Progenitor cell of endocrine pancreas (in vitro differentiated cells): ENCODE data around the gene ACAD9. TPM values are rescaled to one million over a fixed set of nuclear protein-coding genes. Genes with fewer than 3 reads are reported as not detected.
"Not testable (repeated sequence)": the region's sequence is repeated elsewhere in the genome, so short reads cannot be mapped to it uniquely, and the experiment has no call there.

Experiments
- DNase-seq: peaks from one replicate; pipeline ENCODE4 v3.0.0; 2021; ENCODE audit warnings: low spot score; ENCODE audit not compliant: unreplicated experiment
- H3K27ac Mint-ChIP-seq: 2 replicates; pipeline ENCODE4 v1.8.0; 2021; ENCODE audit warnings: mild to moderate bottlenecking, moderate library complexity, mixed read lengths
- H3K27me3 Mint-ChIP-seq: 2 replicates; pipeline ENCODE4 v1.8.0; 2021; ENCODE audit warnings: mixed read lengths
- H3K36me3 Mint-ChIP-seq: 2 replicates; pipeline ENCODE4 v1.8.0; 2022; ENCODE audit warnings: mixed read lengths; ENCODE audit not compliant: insufficient read depth
- H3K4me1 Mint-ChIP-seq: 2 replicates; pipeline ENCODE4 v1.8.0; 2021; ENCODE audit warnings: low read depth, mixed read lengths
- H3K4me3 Mint-ChIP-seq: 2 replicates; pipeline ENCODE4 v1.8.0; 2021; ENCODE audit warnings: low read depth, mild to moderate bottlenecking, moderate library complexity, mixed read lengths
- H3K9me3 Mint-ChIP-seq: 2 replicates; pipeline ENCODE4 v1.8.0; 2021; ENCODE audit warnings: low read depth, mixed read lengths
- CTCF ChIP-seq: fragments of 200-600 bp; sonication (generic); IDR thresholded peaks from one replicate; pipeline ENCODE4 v1.5.0; 2021; ENCODE audit warnings: antibody characterized with exemption, mild to moderate bottlenecking; ENCODE audit not compliant: unreplicated experiment
- total RNA-seq: library from RNA; stranded (reverse); gene quantifications from 2 replicates; pipeline ENCODE4 v1.2.1, GENCODE V29; 2021

The ACAD9 gene
- total RNA-seq, 1 donor from 2014 or later = 57.0 TPM

- Mint-ChIP-seq H3K27ac (no peak overlapping the region), H3K36me3 (peaks cover 17% of the 10 kb centered on the region), H3K27me3 (no peaks in the 10 kb centered on the region), H3K9me3 (peaks cover 23% of the 10 kb centered on the region), H3K4me3 (no peak overlapping the region), H3K4me1 (peaks cover 5% of the 10 kb centered on the region)
- peak; percentile 20 for TF ChIP-seq CTCF
- DNase-seq = no peak
Measured at GRCh38 chr3:128863560-128863959, 15.9 kb upstream of the ACAD9 start.

- peaks cover 16% of the 10 kb centered on the region for H3K9me3 Mint-ChIP-seq
- no peak for TF ChIP-seq CTCF
- H3K4me1 Mint-ChIP-seq = peaks cover 5% of the 10 kb centered on the region
- H3K27ac Mint-ChIP-seq = no peak overlapping the region
- H3K4me3 Mint-ChIP-seq = no peak overlapping the region
- no peaks in the 10 kb centered on the region for H3K27me3 Mint-ChIP-seq
- no peak for DNase-seq
- peaks cover 13% of the 10 kb centered on the region for H3K36me3 Mint-ChIP-seq
Measured at GRCh38 chr3:128864351-128864811, 15.0 kb upstream of the ACAD9 start.

GRCh38 chr3:128864849-128865804, 14.3 kb upstream of the ACAD9 start:
- not testable (repeated sequence) for DNase-seq, H3K27ac Mint-ChIP-seq, H3K4me1 Mint-ChIP-seq, H3K4me3 Mint-ChIP-seq, H3K36me3 Mint-ChIP-seq, H3K27me3 Mint-ChIP-seq
- peaks cover 11% of the 10 kb centered on the region for H3K9me3 Mint-ChIP-seq

- peak overlapping the region; percentile 41 for H3K27ac Mint-ChIP-seq
- H3K27me3 Mint-ChIP-seq = no peaks in the 10 kb centered on the region
- H3K36me3 Mint-ChIP-seq = no peaks in the 10 kb centered on the region
- no peaks in the 10 kb centered on the region for H3K9me3 Mint-ChIP-seq
- H3K4me3 Mint-ChIP-seq = no peak overlapping the region
- no peak for DNase-seq
- H3K4me1 Mint-ChIP-seq = peaks cover 5% of the 10 kb centered on the region
- TF ChIP-seq CTCF = no peak
Measured at GRCh38 chr3:128867200-128868125, 12.0 kb upstream of the ACAD9 start.

GRCh38 chr3:128870347-128870746, 9.1 kb upstream of the ACAD9 start:
- H3K36me3 Mint-ChIP-seq = no peaks in the 10 kb centered on the region

More at GRCh38 chr3:128870347-128870746, 9.1 kb upstream of the ACAD9 start:
- no peak for DNase-seq
- no peak overlapping the region for H3K4me3 Mint-ChIP-seq
- H3K4me1 Mint-ChIP-seq = no peaks in the 10 kb centered on the region
- H3K9me3 Mint-ChIP-seq = no peaks in the 10 kb centered on the region
- no peak for TF ChIP-seq CTCF
- no peak overlapping the region for H3K27ac Mint-ChIP-seq
- H3K27me3 Mint-ChIP-seq = peaks cover 13% of the 10 kb centered on the region
